ENCODE data around the gene NUP210.
"Not testable (repeated sequence)": the region's sequence is repeated elsewhere in the genome, so short reads cannot be mapped to it uniquely, and the experiment has no call there.

The NUP210 gene

GRCh38 chr3:13433912-13434311 is 13.8 kb upstream of the NUP210 start:
- no peak for DNase-seq (ENCODE audit: extremely low spot score)
- ChIA-PET CTCF (no interaction called here), POLR2A (no interaction called here)
- TF ChIP-seq SP1 (IDR thresholded peaks at IDR 0.05) (no peak), L3MBTL2 (conservative IDR thresholded peaks at IDR 0.05) (no peak), CTBP1 (IDR thresholded peaks at IDR 0.05; ENCODE audit: borderline replicate concordance) (no peak), BHLHE40 (IDR thresholded peaks at IDR 0.05; ENCODE audit: borderline replicate concordance) (no peak), PKNOX1 (IDR thresholded peaks at IDR 0.05) (no peak), FOXM1 (IDR thresholded peaks at IDR 0.05; ENCODE audit: borderline replicate concordance) (no peak), TARDBP (IDR thresholded peaks at IDR 0.05) (no peak), LEF1 (IDR thresholded peaks at IDR 0.05; ENCODE audit: borderline replicate concordance) (no peak), FOXA1 (IDR thresholded peaks at IDR 0.05) (no peak), ARNT (IDR thresholded peaks at IDR 0.05) (no peak), FOXK2 (IDR thresholded peaks at IDR 0.05) (no peak), NFRKB (IDR thresholded peaks at IDR 0.05) (no peak), HDGF (IDR thresholded peaks at IDR 0.05; ENCODE audit: borderline replicate concordance) (no peak), ELF4 (IDR thresholded peaks at IDR 0.05) (no peak), ZNF384 (IDR thresholded peaks at IDR 0.05) (no peak), SUZ12 (IDR thresholded peaks at IDR 0.05) (no peak)

GRCh38 chr3:13432093-13432492 is 12.0 kb upstream of the NUP210 start:
- POLR2A ChIA-PET, result no interaction called here

GRCh38 chr3:13430411-13430875 is 10.3 kb upstream of the NUP210 start:
- CTCF ChIA-PET; DNase-seq (ENCODE audit: extremely low spot score): not testable (repeated sequence)
- POLR2A ChIA-PET, result interaction anchor here (0.6 kb wide), 1 partner anchor 10 kb away, joined by 3 read pairs; the partner anchor contains the start of gene NUP210

More at GRCh38 chr3:13432093-13432492, 12.0 kb upstream of the NUP210 start:
- CTCF ChIA-PET, result no interaction called here
- TF ChIP-seq TARDBP (IDR thresholded peaks at IDR 0.05) (no peak), PKNOX1 (IDR thresholded peaks at IDR 0.05) (no peak), ELF4 (IDR thresholded peaks at IDR 0.05) (no peak), ZNF384 (IDR thresholded peaks at IDR 0.05) (no peak), FOXK2 (IDR thresholded peaks at IDR 0.05) (no peak), SP1 (IDR thresholded peaks at IDR 0.05) (no peak), CTBP1 (IDR thresholded peaks at IDR 0.05; ENCODE audit: borderline replicate concordance) (no peak), BHLHE40 (IDR thresholded peaks at IDR 0.05; ENCODE audit: borderline replicate concordance) (no peak), LEF1 (IDR thresholded peaks at IDR 0.05; ENCODE audit: borderline replicate concordance) (no peak), L3MBTL2 (conservative IDR thresholded peaks at IDR 0.05) (no peak), FOXA1 (IDR thresholded peaks at IDR 0.05) (no peak), SUZ12 (IDR thresholded peaks at IDR 0.05) (no peak), HDGF (IDR thresholded peaks at IDR 0.05; ENCODE audit: borderline replicate concordance) (no peak), NFRKB (IDR thresholded peaks at IDR 0.05) (no peak), ARNT (IDR thresholded peaks at IDR 0.05) (no peak), FOXM1 (IDR thresholded peaks at IDR 0.05; ENCODE audit: borderline replicate concordance) (no peak)
- no peak for DNase-seq (ENCODE audit: extremely low spot score)

- TF ChIP-seq BHLHE40 (IDR thresholded peaks at IDR 0.05; ENCODE audit: borderline replicate concordance), result no peak
- no peak for TF ChIP-seq CTBP1 (IDR thresholded peaks at IDR 0.05; ENCODE audit: borderline replicate concordance)
- TF ChIP-seq HDGF (IDR thresholded peaks at IDR 0.05; ENCODE audit: borderline replicate concordance), result no peak
- TF ChIP-seq ZNF384 (IDR thresholded peaks at IDR 0.05), result no peak
- no peak for TF ChIP-seq ARNT (IDR thresholded peaks at IDR 0.05)
- no peak for TF ChIP-seq LEF1 (IDR thresholded peaks at IDR 0.05; ENCODE audit: borderline replicate concordance)
- no peak for TF ChIP-seq SUZ12 (IDR thresholded peaks at IDR 0.05)
- POLR2A ChIA-PET, result interaction anchor here (0.6 kb wide), 1 partner anchor 10 kb away, joined by 3 read pairs; the partner anchor contains the start of gene NUP210
- no peak for DNase-seq (ENCODE audit: extremely low spot score)
- CTCF ChIA-PET, result no interaction called here
Measured at GRCh38 chr3:13429631-13430291, 9.6 kb upstream of the NUP210 start.

GRCh38 chr3:13428678-13429077 is 8.6 kb upstream of the NUP210 start:
- ChIA-PET CTCF (interaction anchor here (0.7 kb wide), 1 partner anchor 24 kb away, joined by 3 read pairs; no protein-coding TSS in a partner anchor), POLR2A (interaction anchor here (1.4 kb wide), 1 partner anchor 8 kb away, joined by 4 read pairs; the partner anchor contains the start of gene NUP210)
- DNase-seq (ENCODE audit: extremely low spot score), result not testable (repeated sequence)

GRCh38 chr3:13427662-13428603 is 7.8 kb upstream of the NUP210 start:
- ChIA-PET POLR2A (interaction anchor here (1.4 kb wide), 1 partner anchor 8 kb away, joined by 4 read pairs; the partner anchor contains the start of gene NUP210), CTCF (no interaction called here)
- no peak for TF ChIP-seq TARDBP (IDR thresholded peaks at IDR 0.05)
- DNase-seq (ENCODE audit: extremely low spot score), result no peak

GRCh38 chr3:13426591-13426990 is 6.5 kb upstream of the NUP210 start:
- ChIA-PET CTCF (interaction anchor here (1.2 kb wide), 1 partner anchor 455 kb away, joined by 4 read pairs; no protein-coding TSS in a partner anchor), POLR2A (no interaction called here)
- TF ChIP-seq FOXA1 (IDR thresholded peaks at IDR 0.05) (no peak), ELF4 (IDR thresholded peaks at IDR 0.05) (no peak), SUZ12 (IDR thresholded peaks at IDR 0.05) (no peak), HDGF (IDR thresholded peaks at IDR 0.05; ENCODE audit: borderline replicate concordance) (no peak), PKNOX1 (IDR thresholded peaks at IDR 0.05) (no peak), BHLHE40 (IDR thresholded peaks at IDR 0.05; ENCODE audit: borderline replicate concordance) (no peak), LEF1 (IDR thresholded peaks at IDR 0.05; ENCODE audit: borderline replicate concordance) (no peak), TARDBP (IDR thresholded peaks at IDR 0.05) (no peak), NFRKB (IDR thresholded peaks at IDR 0.05) (no peak), CTBP1 (IDR thresholded peaks at IDR 0.05; ENCODE audit: borderline replicate concordance) (no peak), ARNT (IDR thresholded peaks at IDR 0.05) (no peak), FOXK2 (IDR thresholded peaks at IDR 0.05) (no peak), L3MBTL2 (conservative IDR thresholded peaks at IDR 0.05) (no peak), FOXM1 (IDR thresholded peaks at IDR 0.05; ENCODE audit: borderline replicate concordance) (no peak), SP1 (IDR thresholded peaks at IDR 0.05) (no peak), ZNF384 (IDR thresholded peaks at IDR 0.05) (no peak)
- no peak for DNase-seq (ENCODE audit: extremely low spot score)

Measured in HEK293T (cell line).